Kidney (tissue), 14 donors: Measurements from ENCODE around the gene PFN4. TPM values are rescaled to one million over a fixed set of nuclear protein-coding genes. Genes with fewer than 3 reads are reported as not detected.

Experiments
- DNase-seq, 5 donors: peaks; one replicate each; pipeline ENCODE4 v3.0.0-alpha.2; 2013 to 2020
- FAIRE-seq: peaks from 2 replicates; lab custom pipeline; 2012; peaks lifted over from hg19 to GRCh38; lab: Jason Lieb, UNC
- H3K27ac ChIP-seq, 2 donors: one replicate each; pipeline ENCODE4 v1.7.0; 2013; ENCODE audit warnings: low read depth in 2 of 2, low read length in 2 of 2, inconsistent platforms in 1 of 2
- H3K27me3 ChIP-seq: one replicate; pipeline ENCODE4 v1.7.1; 2013; ENCODE audit warnings: low read length, inconsistent platforms; ENCODE audit not compliant: control insufficient read depth, insufficient read depth
- H3K36me3 ChIP-seq, 3 donors: one replicate each; pipeline versions ENCODE4 v1.7.0 to v1.7.1; 2013; ENCODE audit warnings: low read length in 3 of 3, control low read depth in 1 of 3, inconsistent platforms in 1 of 3; ENCODE audit not compliant: insufficient read depth in 3 of 3, control insufficient read depth in 2 of 3
- H3K4me1 ChIP-seq, 3 donors: one replicate each; pipeline versions ENCODE4 v1.7.0 to v1.7.1; 2013; ENCODE audit warnings: low read length in 3 of 3, inconsistent platforms in 1 of 3, low read depth in 1 of 3; ENCODE audit not compliant: control insufficient read depth in 2 of 3, insufficient read depth in 2 of 3
- H3K4me3 ChIP-seq, 3 donors: one replicate each; pipeline versions ENCODE4 v1.7.0 to v1.8.1; 2013; ENCODE audit warnings: low read length in 3 of 3, control low read depth in 1 of 3, inconsistent platforms in 1 of 3
- H3K9ac ChIP-seq, 3 donors: one replicate each; pipeline versions ENCODE4 v1.7.0 to v1.7.1; 2013; ENCODE audit warnings: low read length in 3 of 3, control low read depth in 1 of 3, inconsistent platforms in 1 of 3
- H3K9me3 ChIP-seq, 3 donors: one replicate each; pipeline versions ENCODE4 v1.7.0 to v1.7.1; 2013; ENCODE audit warnings: low read length in 3 of 3, control low read depth in 1 of 3, inconsistent platforms in 1 of 3; ENCODE audit not compliant: control insufficient read depth in 2 of 3, insufficient read depth in 1 of 3
- intact Hi-C: fragments of 100-400 bp; cut with DNase I; formaldehyde crosslinking; loops from one replicate; pipeline ENCODE4 v1.11.1; 2022
- polyA plus RNA-seq: library from polyadenylated mRNA; stranded (reverse); fragments of 350-450 nt; fragmentation: Illumina TruSeq; extraction: RNeasy Lipid Tissue Mini Kit (QIAGEN cat#74804); gene quantifications from one replicate; pipeline ENCODE4 v1.2.3, GENCODE V29; 2014; ENCODE audit warnings: low read depth, low replicate concordance; ENCODE audit not compliant: insufficient read depth
- total RNA-seq: library from RNA; stranded (reverse); fragmentation: NEBNext Ultra II Directional; extraction: Animal tissue kit (Norgen Biotek cat#: 25700); gene quantifications from one replicate; pipeline ENCODE4 v1.2.1, GENCODE V29; 2021
- TF ChIP-seq, protein P1 (sequence below): IDR thresholded peaks from 3 replicates; pipeline ENCODE4 v1.5.1; 2012; ENCODE audit warnings: mild to moderate bottlenecking, moderate library complexity, borderline replicate concordance; ENCODE audit not compliant: insufficient read depth; ENCODE audit errors: extremely low read depth
- donor health status: control.
- donor health status: control.
- donor health status: control.
- donor health status: control.
- donor health status: control.
- donor health status: DM: yes; HTN: yes; CAD: no.
- donor health status: Normal renal cell carcinoma (clear cell type).

The PFN4 gene
- total and polyA plus RNA-seq, 2 donors from 2014 or later = 0.79 to 2.1 TPM

DNA sequence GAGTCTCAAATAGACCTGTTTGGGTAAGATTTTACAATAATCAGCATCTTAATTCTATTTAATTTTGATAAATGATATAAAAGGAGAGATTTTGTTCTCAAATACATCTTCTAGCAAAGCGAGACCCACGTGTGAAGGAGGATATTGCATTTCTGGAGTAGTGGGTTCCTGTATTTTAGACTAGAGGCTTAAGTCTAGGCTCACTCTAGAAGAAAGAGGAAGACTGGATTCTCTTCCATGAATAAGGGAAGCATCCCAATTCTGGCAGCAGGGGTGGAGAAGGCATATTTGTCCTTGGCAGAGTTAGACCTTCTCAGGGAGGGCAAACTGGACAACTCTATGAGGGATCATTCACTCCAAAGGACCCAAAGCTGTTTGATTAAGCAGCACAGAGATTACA, 40.5 kb upstream of the PFN4 start:
- no peak for DNase-seq
- Histone ChIP-seq H3K36me3 (no peaks in the 10 kb centered on the region), H3K9me3 (no peaks in the 10 kb centered on the region), H3K9ac (no peak overlapping the region), H3K27ac (no peak overlapping the region), H3K27me3 (no peaks in the 10 kb centered on the region), H3K4me1 (no peaks in the 10 kb centered on the region), H3K4me3 (no peak overlapping the region)
- FAIRE-seq = no peak
- intact Hi-C loops = no loop called here
- TF ChIP-seq, protein P1, sequence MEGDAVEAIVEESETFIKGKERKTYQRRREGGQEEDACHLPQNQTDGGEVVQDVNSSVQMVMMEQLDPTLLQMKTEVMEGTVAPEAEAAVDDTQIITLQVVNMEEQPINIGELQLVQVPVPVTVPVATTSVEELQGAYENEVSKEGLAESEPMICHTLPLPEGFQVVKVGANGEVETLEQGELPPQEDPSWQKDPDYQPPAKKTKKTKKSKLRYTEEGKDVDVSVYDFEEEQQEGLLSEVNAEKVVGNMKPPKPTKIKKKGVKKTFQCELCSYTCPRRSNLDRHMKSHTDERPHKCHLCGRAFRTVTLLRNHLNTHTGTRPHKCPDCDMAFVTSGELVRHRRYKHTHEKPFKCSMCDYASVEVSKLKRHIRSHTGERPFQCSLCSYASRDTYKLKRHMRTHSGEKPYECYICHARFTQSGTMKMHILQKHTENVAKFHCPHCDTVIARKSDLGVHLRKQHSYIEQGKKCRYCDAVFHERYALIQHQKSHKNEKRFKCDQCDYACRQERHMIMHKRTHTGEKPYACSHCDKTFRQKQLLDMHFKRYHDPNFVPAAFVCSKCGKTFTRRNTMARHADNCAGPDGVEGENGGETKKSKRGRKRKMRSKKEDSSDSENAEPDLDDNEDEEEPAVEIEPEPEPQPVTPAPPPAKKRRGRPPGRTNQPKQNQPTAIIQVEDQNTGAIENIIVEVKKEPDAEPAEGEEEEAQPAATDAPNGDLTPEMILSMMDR = no peak

DNA sequence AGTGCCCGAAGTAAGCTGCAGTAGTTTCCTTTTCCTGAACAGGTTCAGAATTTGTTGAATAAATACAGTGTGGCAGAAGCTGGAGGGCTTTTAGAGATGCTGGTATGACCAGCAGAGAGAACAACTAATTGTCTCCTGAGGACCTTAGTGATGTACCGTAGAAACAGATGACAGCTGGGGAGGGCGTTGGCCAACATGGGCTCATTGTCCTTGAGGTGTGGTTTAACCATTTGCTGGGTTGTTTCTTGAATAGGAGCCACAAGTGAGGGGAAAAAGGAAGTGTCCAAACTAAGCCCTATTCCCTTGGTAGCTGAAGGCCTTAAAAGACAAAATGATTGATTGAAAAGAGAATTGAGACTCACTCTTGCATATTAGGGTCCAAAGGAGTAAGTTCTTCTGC, 40.1 kb upstream of the PFN4 start:
- TF ChIP-seq, protein P1 = no peak
- Histone ChIP-seq H3K36me3 (no peaks in the 10 kb centered on the region), H3K27ac (no peak overlapping the region), H3K4me1 (no peaks in the 10 kb centered on the region), H3K9ac (no peak overlapping the region), H3K27me3 (no peaks in the 10 kb centered on the region), H3K9me3 (no peaks in the 10 kb centered on the region), H3K4me3 (no peak overlapping the region)
- FAIRE-seq = no peak
- no peak for DNase-seq
- intact Hi-C loops = no loop called here

DNA sequence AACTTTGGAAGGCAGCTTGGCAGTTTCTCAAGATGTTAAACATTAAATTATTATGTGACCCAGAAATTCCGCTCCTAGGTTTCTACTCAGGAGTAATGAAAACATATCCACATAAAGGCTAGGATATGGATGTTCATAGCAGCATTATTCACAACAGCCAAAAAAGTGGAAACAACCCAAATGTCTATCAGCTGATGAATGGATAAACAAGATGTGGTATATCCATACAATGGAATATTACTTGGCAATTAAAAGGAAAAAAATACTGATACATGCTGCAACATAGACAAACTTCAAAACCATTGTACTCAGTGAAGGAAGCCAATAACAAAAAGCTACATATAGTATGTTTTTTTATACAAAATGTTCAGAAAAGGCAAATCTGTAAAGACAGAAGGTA, 39.4 kb upstream of the PFN4 start:
- Histone ChIP-seq H3K36me3 (peaks cover 0 to 2% (median 0%) of the 10 kb centered on the region in 3 donors), H3K27me3 (no peaks in the 10 kb centered on the region), H3K4me1 (no peaks in the 10 kb centered on the region), H3K9me3 (no peaks in the 10 kb centered on the region), H3K27ac (no peak overlapping the region), H3K4me3 (no peak overlapping the region), H3K9ac (no peak overlapping the region)
- TF ChIP-seq, protein P1 = no peak
- DNase-seq (no peak), FAIRE-seq (no peak)
- intact Hi-C loops = no loop called here

DNA sequence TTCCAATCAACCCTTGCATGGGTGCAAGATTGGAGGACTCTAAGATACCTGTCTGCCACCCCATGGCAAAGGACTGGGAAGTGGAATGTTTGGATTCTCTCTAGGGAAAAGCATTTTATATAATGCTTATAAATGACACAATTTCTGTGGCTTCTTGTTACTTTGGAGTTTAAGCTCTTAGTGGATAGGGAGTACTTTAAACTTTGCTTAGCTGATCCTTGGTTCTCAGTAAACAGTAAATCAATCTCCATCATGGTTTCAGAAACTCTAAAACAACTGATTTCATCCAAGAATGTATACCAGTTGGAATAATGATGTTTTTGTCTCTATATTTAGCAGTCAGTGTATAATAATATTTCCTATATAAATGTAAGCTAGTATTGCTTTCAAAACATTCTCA, 37.6 kb upstream of the PFN4 start:
- H3K27me3 ChIP-seq = no peaks in the 10 kb centered on the region
- intact Hi-C loops = no loop called here
- H3K9me3 ChIP-seq = no peaks in the 10 kb centered on the region
- TF ChIP-seq, protein P1 = no peak
- FAIRE-seq (no peak), DNase-seq (no peak)
- no peak overlapping the region for H3K4me3 ChIP-seq
- H3K4me1 ChIP-seq = no peaks in the 10 kb centered on the region
- H3K36me3 ChIP-seq = peaks cover 0 to 2% (median 0%) of the 10 kb centered on the region in 3 donors
- no peak overlapping the region for H3K27ac ChIP-seq
- no peak overlapping the region for H3K9ac ChIP-seq
